Stimulated activated naive CD8-positive, alpha-beta T cell treated with anti-CD3 and anti-CD28 coated beads, Interleukin-15, Interleukin-2, amounts not matched to agents 100 U/mL and 50 U/mL, for 24 hours (primary cell): Measurements from ENCODE around the gene ZMYND12.

Experiments used
- ATAC-seq: fragments of 150-1000 bp; cut with Tn5 transposase; one replicate; pipeline ENCODE4 v1.10.0; 2021
- DNase-seq: peaks from one replicate; pipeline ENCODE4 v3.0.0; 2021

ZMYND12 gene

GRCh38 chr1:42392255-42392654 lies 63.6 kb downstream of the ZMYND12 start:
- DNase-seq (no peak), ATAC-seq (no peak)

GRCh38 chr1:42386051-42386450 lies 69.8 kb downstream of the ZMYND12 start:
- ATAC-seq (no peak), DNase-seq (no peak)

DNA sequence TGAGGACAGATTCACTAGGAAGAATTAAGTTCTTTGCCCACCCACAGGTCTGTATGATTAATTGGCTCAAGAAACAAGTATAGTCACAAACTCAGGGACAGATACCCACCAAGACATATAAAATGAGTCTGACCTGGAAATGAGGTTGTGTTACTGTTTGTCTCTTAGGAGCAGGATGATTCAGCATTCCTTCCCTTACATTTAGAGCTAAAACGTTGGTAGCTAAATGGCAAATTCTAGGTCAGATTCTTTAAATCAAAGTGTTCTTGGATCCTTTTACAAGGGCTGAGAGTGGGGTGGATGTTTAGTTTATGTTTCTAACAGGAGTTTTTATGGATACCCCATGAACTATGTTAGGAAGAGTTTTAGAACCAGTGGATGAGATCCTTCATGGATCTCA lies 70.5 kb downstream of the ZMYND12 start:
- ATAC-seq (no peak), DNase-seq (no peak)

DNA sequence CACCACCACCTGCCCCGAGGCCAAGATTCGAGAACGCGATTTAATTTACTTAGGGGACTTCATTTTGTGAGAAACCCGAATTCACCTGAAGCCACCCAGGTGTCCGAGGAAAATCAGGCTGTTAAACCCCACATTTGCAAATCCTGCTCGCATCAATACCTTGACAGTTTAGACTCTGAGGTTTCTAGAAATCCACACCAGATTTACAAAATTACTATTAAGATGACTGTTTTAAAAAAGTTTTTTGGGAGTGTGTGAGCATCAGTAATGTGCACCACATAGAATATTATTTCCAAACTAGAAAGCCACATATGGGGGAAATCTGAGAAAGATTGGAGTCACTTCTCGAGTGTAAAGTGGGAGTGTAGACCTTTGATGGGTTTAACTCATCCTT lies 74.5 kb downstream of the ZMYND12 start:
- ATAC-seq (no peak), DNase-seq (no peak)

GRCh38 chr1:42380586-42381279 lies 75.1 kb downstream of the ZMYND12 start, which contains the start of gene RIMKLA:
RIMKLA (plus strand) TSS chr1:42380792; CDS start chr1:42380935, 143 bp downstream.
- ATAC-seq = peak; percentile 93
- peak; percentile 68 for DNase-seq
